Right cardiac atrium (tissue), 5 donors: ENCODE measurements around the gene CAMK2G. TPM values are rescaled to one million over a fixed set of nuclear protein-coding genes. Genes with fewer than 3 reads are reported as not detected.

ENCODE experiments used
- ATAC-seq, 2 donors: fragments of 200-7000 bp; cut with Tn5 transposase; one replicate each; pipeline versions ENCODE4 v1.8.0 to v1.9.1; 2020; ENCODE audit warnings: moderate library complexity in 2 of 2, mild to moderate bottlenecking in 1 of 2
- DNase-seq, 3 donors: peaks; one replicate each; pipeline ENCODE4 v3.0.0-alpha.2; 2020
- H3K27ac ChIP-seq: one replicate; pipeline ENCODE4 v1.5.1; 2013; ENCODE audit warnings: mild to moderate bottlenecking, low read length, control low read depth, moderate library complexity
- H3K27me3 ChIP-seq: one replicate; pipeline ENCODE4 v1.6.1; 2013; ENCODE audit not compliant: control insufficient read depth, insufficient read depth
- H3K4me1 ChIP-seq: one replicate; pipeline ENCODE4 v1.6.1; 2013; ENCODE audit warnings: low read length; ENCODE audit not compliant: control insufficient read depth, insufficient read depth
- H3K4me3 ChIP-seq: one replicate; pipeline ENCODE4 v1.5.1; 2013; ENCODE audit warnings: low read length, control low read depth
- H3K9me3 ChIP-seq: one replicate; pipeline ENCODE4 v1.6.1; 2013; ENCODE audit warnings: low read length; ENCODE audit not compliant: control insufficient read depth
- WGBS: extraction: QIAGEN DNeasy Blood & Tissue Kit; methylation state at CpG from one replicate; pipeline ENCODE4 v1.1.7; 2013; 5-methylcytosine and 5-hydroxymethylcytosine counted together
- intact Hi-C, 4 donors: fragments of 100-400 bp; cut with DNase I; formaldehyde crosslinking; loops; one replicate each; pipeline versions ENCODE4 v1.11.0 to v1.14.0; 2022 to 2023
- polyA plus RNA-seq: library from polyadenylated mRNA; stranded (reverse); fragments of 200-250 nt; gene quantifications from one replicate; pipeline ENCODE4 v1.2.3, GENCODE V29; 2013
- total RNA-seq, 4 donors: library from RNA; stranded (reverse); fragmentation: NEBNext Ultra II Directional; extraction: Animal tissue kit (Norgen Biotek cat#: 25700); gene quantifications; one replicate each; pipeline ENCODE4 v1.2.1, GENCODE V29; 2021
- donor health status: healthy with polysubstance abuse.
- donor health status: DM: no; HTN: yes; CAD: no.
- donor health status: DM: no; HTN: no; CAD: no.
- donor health status: DM: no; HTN: yes; CAD: no; lungs with severe emphysema.
- donor health status: DM: yes; HTN: yes; CAD: no.

CAMK2G gene
- total and polyA plus RNA-seq, 5 donors = 7.3 to 18.2 (median 13.2) TPM

- WGBS = 79% methylated on average over 7 of the region's 7 CpGs
- DNase-seq = no peak
Observed at GRCh38 chr10:73859784-73860491, 14.4 kb downstream of the CAMK2G start.

GRCh38 chr10:73859428-73859783 lies 14.9 kb downstream of the CAMK2G start:
- DNase-seq (no peak), ATAC-seq (no peak)
- Histone ChIP-seq H3K9me3 (no peaks in the 10 kb centered on the region), H3K4me1 (no peaks in the 10 kb centered on the region), H3K27me3 (no peaks in the 10 kb centered on the region), H3K27ac (no peak overlapping the region), H3K4me3 (no peak overlapping the region)
- WGBS = 86% methylated on average over 5 of the region's 5 CpGs
- intact Hi-C loops = no loop called here

More at GRCh38 chr10:73859784-73860491, 14.4 kb downstream of the CAMK2G start:
- H3K27ac ChIP-seq = no peak overlapping the region
- intact Hi-C loops = no loop called here
- ATAC-seq = no peak
- no peaks in the 10 kb centered on the region for H3K9me3 ChIP-seq
- no peaks in the 10 kb centered on the region for H3K4me1 ChIP-seq
- no peak overlapping the region for H3K4me3 ChIP-seq
- H3K27me3 ChIP-seq = no peaks in the 10 kb centered on the region

DNA sequence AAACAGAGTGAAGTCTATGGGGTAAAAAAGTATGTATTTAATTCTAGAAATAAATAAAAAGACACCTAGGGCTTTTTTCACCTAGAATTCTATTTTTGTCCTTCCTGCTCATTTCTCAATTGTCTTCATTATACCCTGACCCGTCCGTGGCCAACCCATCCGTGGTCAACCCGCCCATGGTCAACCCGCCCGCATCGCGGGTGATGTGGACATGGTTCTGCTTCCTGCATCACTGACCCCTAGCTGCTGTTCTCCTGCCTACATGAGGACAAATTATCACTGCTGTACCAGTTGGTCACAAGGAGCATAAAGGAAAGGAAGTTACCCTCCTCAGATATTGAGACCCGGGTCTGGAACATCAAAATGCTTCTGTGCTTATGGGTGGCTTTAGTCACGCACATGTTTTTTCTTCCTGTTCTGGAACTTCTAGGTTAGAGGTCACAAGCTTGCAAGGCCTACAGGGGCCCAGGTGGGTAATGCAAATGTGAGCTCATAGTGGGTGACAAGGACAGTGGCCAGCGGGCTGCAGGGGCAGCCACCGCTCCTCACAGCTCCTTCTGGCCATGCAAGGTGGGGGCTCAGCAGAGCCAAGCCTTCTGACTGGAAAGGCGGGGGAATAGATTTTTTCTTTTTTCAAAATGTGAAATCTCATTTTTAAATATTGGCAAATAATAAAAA lies 15.5 kb downstream of the CAMK2G start:
- intact Hi-C loops = no loop called here
- no peaks in the 10 kb centered on the region for H3K4me1 ChIP-seq
- ATAC-seq = no peak
- no peaks in the 10 kb centered on the region for H3K27me3 ChIP-seq
- no peak overlapping the region for H3K27ac ChIP-seq
- no peaks in the 10 kb centered on the region for H3K9me3 ChIP-seq
- no peak for DNase-seq
- H3K4me3 ChIP-seq = no peak overlapping the region
- WGBS = 87% methylated on average over 13 of the region's 13 CpGs

DNA sequence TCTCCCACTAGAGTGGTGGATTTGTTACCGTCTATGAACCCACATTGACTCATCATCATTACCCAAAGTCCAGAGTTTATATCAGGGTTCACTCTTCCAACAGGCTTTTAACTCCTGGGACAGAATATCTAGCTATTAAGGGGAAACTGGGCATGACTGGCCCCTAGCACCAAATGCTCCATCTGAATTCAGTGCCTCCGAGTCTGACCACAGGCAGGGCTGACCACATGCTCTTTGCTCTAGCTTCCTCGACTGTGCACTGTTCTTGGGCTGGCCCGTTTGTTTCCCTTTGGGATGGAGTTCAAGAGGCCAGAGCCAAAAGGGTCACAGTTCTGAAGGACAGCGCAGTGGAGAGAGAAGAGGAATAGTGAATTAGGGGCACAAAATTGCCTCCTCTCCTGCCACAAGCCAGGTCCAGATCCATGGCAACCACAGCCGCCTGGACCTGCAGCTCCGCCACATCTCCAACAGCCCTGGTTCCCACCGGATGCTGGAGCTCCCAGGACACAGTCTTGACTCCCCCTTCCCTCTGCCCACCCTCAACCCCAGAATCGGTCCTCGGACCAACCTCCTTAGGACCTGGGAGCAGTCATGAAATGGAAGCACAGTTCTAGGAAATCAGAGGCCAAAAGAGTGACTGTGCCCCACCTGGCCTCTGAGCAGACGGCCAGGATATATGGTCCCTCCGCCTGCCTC lies 16.2 kb downstream of the CAMK2G start:
- H3K27ac ChIP-seq = no peak overlapping the region
- ATAC-seq = no peak
- 82% methylated on average over 12 of the region's 12 CpGs for WGBS

DNA sequence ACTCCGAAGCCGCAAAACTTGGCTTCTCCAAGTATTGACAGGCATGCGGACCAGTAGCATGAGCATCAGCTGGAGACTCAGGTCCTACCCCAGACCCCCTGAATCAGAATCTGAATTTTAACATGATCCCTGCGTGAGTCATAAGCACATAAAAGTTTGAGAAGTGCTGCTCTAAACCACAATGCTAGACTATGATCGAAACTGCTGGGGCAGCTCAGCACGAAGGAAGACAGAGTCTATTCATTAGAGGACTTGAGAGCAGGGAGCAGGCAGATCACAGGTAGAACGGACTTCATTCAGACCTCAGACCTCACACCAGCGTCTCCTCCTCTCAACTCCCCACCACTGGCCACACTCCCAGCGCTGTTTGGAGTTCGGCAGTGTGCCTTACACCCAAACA lies 16.9 kb downstream of the CAMK2G start:
- intact Hi-C loops = no loop called here
- no peak overlapping the region for H3K27ac ChIP-seq
- H3K4me3 ChIP-seq = no peak overlapping the region
- H3K4me1 ChIP-seq = no peaks in the 10 kb centered on the region
- DNase-seq (no peak), ATAC-seq (no peak)
- H3K9me3 ChIP-seq = no peaks in the 10 kb centered on the region
- no peaks in the 10 kb centered on the region for H3K27me3 ChIP-seq
- WGBS = 84% methylated on average over 10 of the region's 10 CpGs

More for the DNA sequence above, 16.2 kb downstream of the CAMK2G start:
- H3K9me3 ChIP-seq = no peaks in the 10 kb centered on the region
- H3K27me3 ChIP-seq = no peaks in the 10 kb centered on the region
- H3K4me3 ChIP-seq = no peak overlapping the region
- DNase-seq = no peak
- no peaks in the 10 kb centered on the region for H3K4me1 ChIP-seq
- intact Hi-C loops = no loop called here

GRCh38 chr10:73856261-73856660 lies 18.1 kb downstream of the CAMK2G start:
- 93% methylated on average over 8 of the region's 8 CpGs for WGBS
- ATAC-seq (no peak), DNase-seq (no peak)
- Histone ChIP-seq H3K9me3 (no peaks in the 10 kb centered on the region), H3K27me3 (no peaks in the 10 kb centered on the region), H3K27ac (no peak overlapping the region), H3K4me3 (no peak overlapping the region), H3K4me1 (no peaks in the 10 kb centered on the region)
- intact Hi-C loops = no loop called here

GRCh38 chr10:73855413-73855812 lies 18.9 kb downstream of the CAMK2G start:
- ATAC-seq (no peak), DNase-seq (no peak)
- Histone ChIP-seq H3K27ac (no peak overlapping the region), H3K4me1 (no peaks in the 10 kb centered on the region), H3K9me3 (no peaks in the 10 kb centered on the region), H3K4me3 (no peak overlapping the region), H3K27me3 (no peaks in the 10 kb centered on the region)
- WGBS = 88% methylated on average over 4 of the region's 4 CpGs
- intact Hi-C loops = no loop called here

DNA sequence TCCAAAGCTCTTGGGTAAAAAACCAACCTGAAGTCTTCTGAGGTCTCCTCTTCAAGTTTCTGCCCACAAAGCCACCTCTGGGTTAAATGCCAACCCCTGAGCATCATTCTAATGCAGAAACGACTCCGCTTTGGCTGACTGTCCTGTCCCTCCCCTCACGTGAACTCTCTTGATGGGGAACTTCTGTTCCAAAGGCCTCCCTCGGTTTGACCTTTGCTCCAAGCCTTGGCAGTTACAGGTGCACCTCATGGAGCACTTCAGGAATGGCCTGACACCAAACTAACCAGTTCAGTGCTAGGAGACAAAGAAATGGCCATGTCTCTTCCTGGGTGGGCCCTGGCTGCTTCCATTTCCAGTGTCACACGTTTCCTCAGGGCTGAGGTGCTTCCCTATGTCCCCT lies 20.0 kb downstream of the CAMK2G start:
- WGBS = 73% methylated on average over 5 of the region's 5 CpGs
- ATAC-seq = no peak
- H3K4me3 ChIP-seq = no peak overlapping the region
- no peak for DNase-seq
- intact Hi-C loops = no loop called here
- H3K9me3 ChIP-seq = no peaks in the 10 kb centered on the region
- no peaks in the 10 kb centered on the region for H3K27me3 ChIP-seq
- H3K27ac ChIP-seq = no peak overlapping the region
- no peaks in the 10 kb centered on the region for H3K4me1 ChIP-seq

DNA sequence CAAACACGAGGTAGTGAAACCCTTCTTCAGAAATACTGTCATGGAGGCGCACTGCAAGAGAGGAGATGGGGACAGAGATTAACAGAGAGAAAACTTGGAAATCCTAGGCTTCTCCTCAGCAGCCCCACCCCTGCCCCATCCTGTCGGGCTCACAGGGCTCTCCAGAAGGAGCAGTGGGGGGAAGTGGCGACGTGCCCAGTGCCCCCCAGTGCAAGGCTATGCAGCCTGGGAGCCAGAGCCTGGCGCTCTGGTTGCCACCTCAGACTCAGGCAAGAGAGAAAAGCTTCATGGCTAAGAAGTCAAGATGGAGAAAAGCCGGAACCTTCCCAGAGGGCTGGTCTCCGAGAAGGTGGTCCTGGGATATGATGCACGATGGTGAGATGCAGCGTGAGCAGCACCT lies 21.2 kb downstream of the CAMK2G start:
- no peak for DNase-seq
- ATAC-seq = no peak
- Histone ChIP-seq H3K9me3 (no peaks in the 10 kb centered on the region), H3K27ac (no peak overlapping the region), H3K4me1 (no peaks in the 10 kb centered on the region), H3K4me3 (no peak overlapping the region), H3K27me3 (no peaks in the 10 kb centered on the region)
- intact Hi-C loops = no loop called here
- WGBS = 94% methylated on average over 10 of the region's 10 CpGs

- H3K4me3 ChIP-seq = no peak overlapping the region
- WGBS = 46% methylated on average over 15 of the region's 15 CpGs
- intact Hi-C loops = loop anchor here in 2 of 4 donors (2.0 kb wide), 1 partner anchor 28 kb away; no protein-coding TSS in a partner anchor
- H3K27me3 ChIP-seq = no peaks in the 10 kb centered on the region
- H3K9me3 ChIP-seq = no peaks in the 10 kb centered on the region
- peak; percentile 53 to 76 (median 73) for DNase-seq
- peak; percentile 60 to 73 for ATAC-seq
- no peak overlapping the region for H3K27ac ChIP-seq
- no peaks in the 10 kb centered on the region for H3K4me1 ChIP-seq
Observed at GRCh38 chr10:73850863-73851461, 23.4 kb downstream of the CAMK2G start.

GRCh38 chr10:73850211-73850610 lies 24.1 kb downstream of the CAMK2G start:
- Histone ChIP-seq H3K4me3 (no peak overlapping the region), H3K27me3 (no peaks in the 10 kb centered on the region), H3K27ac (no peak overlapping the region), H3K4me1 (no peaks in the 10 kb centered on the region), H3K9me3 (no peaks in the 10 kb centered on the region)
- intact Hi-C loops = loop anchor here in 2 of 4 donors (2.0 kb wide), 1 partner anchor 29 kb away; no protein-coding TSS in a partner anchor
- peak in 2 of 3 donors; percentile 37 to 38 for DNase-seq
- WGBS = 78% methylated on average over 8 of the region's 8 CpGs
- no peak for ATAC-seq
